IPS-11a (cell line): ENCODE results near the gene PLD6.
"Not testable (repeated sequence)": the region's sequence is repeated elsewhere in the genome, so short reads cannot be mapped to it uniquely, and the experiment has no call there.

Experiments used
- H3K4me3 ChIP-seq: one replicate; pipeline ENCODE4 v1.5.1; 2013; ENCODE audit warnings: low read depth, low read length, control low read depth

The PLD6 gene

DNA sequence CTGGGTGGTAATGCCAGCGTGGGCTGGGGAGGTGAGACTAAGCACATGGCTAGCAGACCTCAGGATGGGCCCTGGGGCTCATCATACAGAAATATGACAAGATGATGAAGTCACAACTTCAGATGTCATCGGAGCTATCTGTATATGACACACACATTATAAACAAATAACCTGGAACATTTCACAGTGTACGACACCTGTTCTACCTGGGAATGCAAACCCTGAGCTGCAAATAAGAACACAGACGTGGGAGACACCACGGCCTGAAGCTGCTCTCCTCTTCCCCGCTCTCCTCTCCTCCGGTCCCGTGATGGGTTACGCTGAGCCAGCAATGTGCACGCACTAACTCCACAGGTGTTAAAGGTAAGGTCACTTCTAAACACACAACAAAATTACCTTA lies 4.9 kb downstream of the PLD6 start:
- no peak overlapping the region for H3K4me3 ChIP-seq

DNA sequence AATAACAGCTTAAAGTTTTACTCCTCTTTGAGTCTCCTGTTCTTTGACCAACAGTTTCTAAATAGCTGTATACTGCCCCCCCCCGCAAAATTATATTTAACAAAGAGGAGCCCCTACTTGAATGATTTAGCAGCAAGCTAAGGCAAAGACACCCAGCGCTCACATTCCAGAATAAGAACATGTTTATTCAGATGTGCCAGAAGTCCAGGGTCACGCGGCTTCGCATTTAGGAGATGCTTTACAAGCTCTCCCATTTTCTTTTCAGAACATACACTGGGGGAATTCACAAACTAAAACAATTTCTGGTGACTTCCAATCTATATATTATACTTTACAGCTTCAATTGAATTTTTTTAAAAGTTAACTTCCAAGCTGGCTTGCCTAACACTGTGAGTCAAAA lies 5.3 kb downstream of the PLD6 start:
- H3K4me3 ChIP-seq, result no peak overlapping the region

GRCh38 chr17:17200311-17200710 lies 5.8 kb downstream of the PLD6 start:
- H3K4me3 ChIP-seq, result no peak overlapping the region

DNA sequence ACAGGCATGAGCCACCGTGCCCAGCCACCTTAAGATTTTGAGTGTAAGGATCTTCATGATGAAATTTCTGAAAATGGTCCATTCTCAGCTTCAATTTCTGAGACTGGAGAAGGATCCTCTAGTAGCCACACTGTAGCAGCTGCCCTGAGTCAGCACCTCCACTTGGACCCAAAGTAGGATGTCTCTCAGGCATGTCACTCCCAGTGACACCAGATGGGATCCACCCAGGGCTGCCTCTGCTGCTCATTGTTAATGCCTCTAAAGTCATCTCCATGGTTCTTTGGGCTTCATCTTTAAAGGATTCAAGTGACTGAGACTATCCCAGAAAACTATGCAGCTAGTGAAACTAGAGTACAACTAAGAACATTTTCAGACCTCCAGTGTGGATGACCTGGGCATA lies 7.9 kb downstream of the PLD6 start:
- H3K4me3 ChIP-seq, result no peak overlapping the region

DNA sequence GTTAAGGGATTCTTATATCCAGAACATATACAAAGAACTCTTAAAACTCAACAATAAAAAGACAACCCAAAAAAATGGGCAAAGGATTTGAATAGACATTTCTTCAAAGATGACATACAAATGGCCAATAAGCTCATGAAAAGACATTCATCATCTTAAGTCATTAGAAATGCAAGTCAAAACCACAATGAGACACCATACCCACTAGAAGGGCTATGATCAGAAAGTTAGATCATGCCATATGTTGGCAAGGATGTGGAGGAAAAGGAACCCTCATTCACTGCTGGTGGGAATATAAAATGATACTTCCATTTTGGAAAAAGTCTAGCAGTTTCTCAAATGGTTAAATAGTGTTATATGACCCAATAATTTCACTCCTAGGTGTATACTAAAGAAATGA lies 9.4 kb downstream of the PLD6 start:
- H3K4me3 ChIP-seq, result no peak overlapping the region

DNA sequence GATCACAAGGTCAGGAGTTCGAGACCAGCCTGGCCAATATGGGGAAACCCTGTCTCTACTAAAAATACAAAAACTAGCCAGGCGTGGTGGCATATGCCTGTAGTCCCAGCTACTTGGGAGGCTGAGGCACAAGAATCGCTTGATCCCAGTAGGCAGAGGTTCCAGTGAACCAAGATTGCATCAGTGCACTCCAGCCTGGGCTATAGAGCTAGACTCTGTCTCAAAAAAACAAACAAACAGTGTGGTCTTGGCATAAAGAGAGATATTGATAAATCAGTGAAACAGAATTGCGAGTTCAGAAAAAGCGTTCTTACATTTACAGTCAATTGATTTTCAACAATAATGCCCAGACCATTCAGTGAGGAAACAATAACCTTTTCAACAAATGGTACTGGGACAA lies 10.7 kb downstream of the PLD6 start:
- H3K4me3 ChIP-seq, result not testable (repeated sequence)

DNA sequence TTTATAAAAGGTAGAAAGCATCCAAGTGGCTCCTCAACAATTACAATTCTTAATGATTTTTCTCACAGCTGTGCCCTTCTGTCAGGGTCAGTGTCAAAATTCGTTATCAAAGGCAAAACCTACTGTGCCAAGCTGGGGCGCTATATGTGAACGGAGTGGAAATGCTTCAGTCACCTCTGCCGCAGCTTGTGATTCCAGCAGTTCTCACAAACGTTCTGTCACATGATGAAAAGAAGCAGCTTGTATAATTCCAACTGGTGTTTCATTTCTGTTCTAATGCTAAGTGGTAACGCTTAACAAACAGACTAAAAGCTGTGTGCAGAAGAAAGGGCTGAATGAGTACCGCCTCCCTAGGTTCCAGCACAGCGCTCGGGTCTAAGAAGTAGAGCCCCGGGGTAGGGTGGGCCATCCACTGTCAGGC lies 14.2 kb downstream of the PLD6 start:
- H3K4me3 ChIP-seq, result no peak overlapping the region

DNA sequence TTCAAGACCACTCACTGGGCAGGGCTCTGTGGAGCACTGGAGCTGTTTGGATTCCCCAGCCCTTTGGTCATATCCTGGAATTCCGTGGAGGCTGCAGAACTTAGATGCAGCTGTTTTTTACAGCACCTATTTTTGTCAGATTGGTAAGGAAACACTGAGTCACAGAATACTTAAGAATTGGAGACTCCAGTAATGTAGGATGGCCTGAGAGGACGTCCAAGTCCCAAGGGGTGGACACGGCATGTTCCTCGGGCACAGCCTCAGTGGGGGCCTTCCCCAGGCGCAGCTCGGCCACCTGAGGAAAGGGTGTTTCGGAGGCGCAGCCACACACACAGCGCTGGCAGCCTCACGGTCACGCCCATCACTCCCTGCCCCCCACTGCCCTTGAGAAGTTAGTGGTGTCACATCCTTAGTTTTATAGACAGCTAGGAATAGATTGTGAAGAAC lies 14.8 kb downstream of the PLD6 start:
- H3K4me3 ChIP-seq, result no peak overlapping the region

GRCh38 chr17:17190188-17190587 lies 15.9 kb downstream of the PLD6 start:
- no peak overlapping the region for H3K4me3 ChIP-seq

GRCh38 chr17:17189559-17189958 lies 16.6 kb downstream of the PLD6 start:
- H3K4me3 ChIP-seq, result no peak overlapping the region

GRCh38 chr17:17188586-17188985 lies 17.5 kb downstream of the PLD6 start:
- H3K4me3 ChIP-seq, result no peak overlapping the region

GRCh38 chr17:17186551-17187505 lies 19.3 kb downstream of the PLD6 start:
- no peak overlapping the region for H3K4me3 ChIP-seq

GRCh38 chr17:17186051-17186450 lies 20.1 kb downstream of the PLD6 start:
- no peak overlapping the region for H3K4me3 ChIP-seq

- not testable (repeated sequence) for H3K4me3 ChIP-seq
Measured at GRCh38 chr17:17184985-17185757, 21.0 kb downstream of the PLD6 start.

DNA sequence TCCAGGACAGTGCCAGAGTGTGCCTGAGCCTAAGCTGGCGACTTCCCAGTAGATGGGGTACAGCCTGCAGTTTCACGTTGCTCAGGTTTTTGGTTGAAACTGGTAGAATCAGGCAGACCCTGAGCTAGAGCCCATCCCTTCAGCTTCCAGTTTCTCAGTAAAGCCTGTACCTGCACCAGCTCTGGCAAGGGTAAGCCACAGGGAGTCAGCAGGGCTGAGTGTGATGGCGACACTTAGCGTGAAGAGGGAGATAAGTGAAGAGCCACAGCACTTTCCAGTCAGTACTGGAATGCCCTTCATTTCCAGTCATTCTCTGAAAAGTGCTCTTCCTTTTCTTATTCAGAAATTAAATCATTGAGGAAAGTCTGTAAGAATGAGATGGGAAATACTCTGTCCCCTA lies 22.4 kb downstream of the PLD6 start:
- H3K4me3 ChIP-seq, result no peak overlapping the region

GRCh38 chr17:17182598-17183136 lies 23.5 kb downstream of the PLD6 start:
- H3K4me3 ChIP-seq, result no peak overlapping the region

DNA sequence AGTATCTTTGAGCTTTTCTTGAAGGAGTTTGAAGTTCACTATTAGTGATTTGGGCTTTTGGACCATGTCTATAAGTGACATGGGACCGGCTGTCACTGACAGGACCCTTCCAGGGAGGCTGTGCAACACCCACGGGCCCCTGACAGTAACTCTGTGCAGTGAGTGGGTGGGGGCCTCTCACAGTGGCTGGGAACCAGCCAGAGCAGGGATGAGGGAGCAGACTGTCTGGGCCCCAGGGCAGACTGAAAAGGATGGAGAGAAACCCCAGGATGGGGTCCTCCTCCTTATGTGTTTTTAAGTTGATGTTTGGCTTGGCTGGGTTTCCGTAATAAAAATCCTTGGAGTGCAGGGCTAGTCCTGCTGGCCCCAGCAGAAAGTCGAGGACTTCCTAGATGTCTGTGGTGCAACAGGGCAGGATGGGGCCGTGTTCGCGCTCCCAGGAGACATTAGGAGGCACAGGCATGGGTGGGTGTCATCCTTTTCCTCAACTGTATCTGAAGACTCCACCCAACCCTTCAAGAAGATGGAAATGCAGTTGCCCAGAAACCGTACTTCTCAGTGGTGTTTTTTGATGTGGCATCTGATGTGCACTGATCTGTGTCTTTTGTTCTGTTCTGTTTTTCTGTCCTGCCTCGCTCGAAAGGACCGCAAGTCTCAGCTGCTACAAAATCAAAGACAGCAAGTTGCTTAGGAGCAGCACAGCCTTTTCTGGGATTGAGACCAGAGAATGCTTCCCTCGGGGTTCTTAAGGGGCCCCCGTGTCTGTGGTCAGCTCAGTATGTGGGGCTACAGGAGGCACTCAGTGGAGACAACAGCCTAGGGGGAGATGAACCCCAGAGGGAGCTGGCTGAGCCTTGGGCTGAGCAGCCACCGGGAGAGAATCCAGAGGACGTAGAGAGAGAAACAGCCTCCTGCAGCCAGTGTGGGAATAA lies 24.2 kb downstream of the PLD6 start:
- H3K4me3 ChIP-seq, result no peak overlapping the region

DNA sequence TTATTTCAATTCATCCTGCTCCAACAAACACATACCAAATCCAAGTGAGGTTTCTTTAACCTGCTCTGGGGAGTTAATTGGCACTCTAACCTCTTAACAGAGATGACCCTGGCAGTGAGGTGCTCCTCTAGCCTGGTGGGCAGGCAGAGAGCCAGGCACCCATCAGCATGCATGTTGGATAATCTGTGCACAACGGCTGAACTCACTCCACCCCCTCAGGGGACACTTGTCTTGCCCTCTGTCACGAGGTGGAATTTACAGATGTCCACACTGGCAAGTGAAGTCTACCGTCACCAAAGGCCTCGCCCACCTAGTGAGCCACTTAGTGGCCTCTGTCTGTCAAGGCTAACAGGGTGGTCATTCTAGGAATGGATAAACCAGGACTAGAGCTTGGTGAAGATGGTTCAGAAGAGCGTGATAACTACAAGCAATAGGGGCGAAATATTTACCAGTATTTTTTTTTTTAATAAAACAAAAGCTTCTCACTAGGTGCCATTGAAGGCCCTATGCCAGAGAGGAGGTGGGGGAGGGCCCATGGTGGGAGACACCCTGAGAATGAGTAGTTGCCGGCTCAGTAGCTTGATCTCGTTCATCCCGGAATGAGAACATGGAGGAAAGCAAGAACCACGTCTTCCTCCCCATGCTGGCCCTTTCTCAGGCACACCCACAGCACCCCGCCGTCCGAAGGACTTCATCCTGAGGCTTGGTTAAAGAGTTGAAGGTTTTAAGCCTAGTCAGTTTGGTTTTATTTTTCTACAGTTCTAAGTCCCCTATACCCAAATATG lies 25.2 kb downstream of the PLD6 start:
- no peak overlapping the region for H3K4me3 ChIP-seq

- no peak overlapping the region for H3K4me3 ChIP-seq
Measured at GRCh38 chr17:17180141-17180603, 26.0 kb downstream of the PLD6 start.

DNA sequence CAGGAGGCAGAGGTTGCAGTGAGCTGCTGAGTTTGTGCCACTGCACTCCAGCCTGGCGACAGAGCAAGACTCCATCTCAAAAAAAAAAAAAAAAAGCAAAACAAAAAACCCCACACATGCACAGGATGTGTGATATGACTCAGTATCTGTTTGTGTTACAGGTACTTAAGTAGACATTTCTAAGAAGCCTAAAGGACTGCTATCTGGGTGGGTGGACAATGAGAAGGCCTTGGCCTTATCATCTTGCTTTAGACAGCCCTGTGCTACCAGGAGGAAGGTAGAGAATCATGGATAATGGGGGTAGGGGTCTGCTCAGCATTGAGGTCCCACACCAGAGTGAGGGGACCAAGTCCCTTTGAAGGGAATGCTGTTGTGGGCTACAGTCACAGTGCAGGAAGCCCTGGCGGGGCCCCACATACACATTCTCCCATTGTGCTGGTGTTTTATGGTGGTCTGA lies 26.7 kb downstream of the PLD6 start:
- H3K4me3 ChIP-seq, result no peak overlapping the region
